NCI-H1930 (cell line): ENCODE data around the gene SULT2B1.
A peak's percentile ranks its signal among the peaks of the same experiment; 100 is the strongest.

Experiments
- DNase-seq, 2 experiments: peaks; one replicate each; lab custom pipeline; 2025; lab: John Stamatoyannopoulos, UW

The SULT2B1 gene

DNA sequence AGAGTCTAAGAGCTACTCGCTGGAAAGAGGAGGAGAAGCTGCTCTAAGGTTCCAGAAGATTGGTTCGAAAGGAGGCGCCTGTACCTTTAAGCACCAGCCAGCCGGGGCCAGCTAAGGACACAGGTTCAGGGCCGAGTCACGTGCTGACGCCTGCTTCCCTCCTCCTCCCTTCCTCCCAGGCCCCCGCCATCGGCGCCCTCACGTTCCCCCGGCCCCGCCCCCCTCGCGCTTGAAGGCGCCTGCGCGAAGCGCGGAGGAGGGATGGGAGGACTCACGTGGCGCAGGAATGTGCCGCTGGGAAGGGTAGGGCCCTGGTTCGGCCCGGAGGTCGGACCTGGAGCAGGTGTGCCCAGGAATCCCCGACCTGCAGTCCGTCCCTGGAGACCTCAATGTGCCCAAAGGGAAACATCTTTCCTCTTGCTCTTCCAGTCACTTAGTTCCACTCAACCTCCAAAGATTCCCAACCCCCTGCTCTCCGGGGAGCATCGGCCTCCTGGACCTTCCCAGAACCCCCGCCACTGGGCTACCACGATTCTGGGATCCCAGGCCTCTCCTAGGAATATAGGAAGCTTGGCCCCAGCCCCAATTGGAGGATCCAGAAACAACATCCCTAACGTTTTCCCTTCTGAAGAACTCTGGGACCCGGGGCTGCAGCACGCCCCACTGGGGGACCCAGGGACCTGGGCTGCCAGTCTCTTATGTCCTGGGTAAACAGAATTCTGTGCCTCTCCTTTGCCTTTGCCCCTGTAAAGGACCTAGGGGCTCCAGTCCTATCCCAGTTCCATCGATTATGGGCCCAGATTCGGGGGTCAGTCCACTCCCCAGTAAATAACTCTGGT is 82.7 kb downstream of the SULT2B1 start:
- peak; percentile 95 to 98 for DNase-seq

- peak; percentile 78 to 85 for DNase-seq
These were observed 83.4 kb downstream of the SULT2B1 start for GRCh38 chr19:48635263-48635965.

DNA sequence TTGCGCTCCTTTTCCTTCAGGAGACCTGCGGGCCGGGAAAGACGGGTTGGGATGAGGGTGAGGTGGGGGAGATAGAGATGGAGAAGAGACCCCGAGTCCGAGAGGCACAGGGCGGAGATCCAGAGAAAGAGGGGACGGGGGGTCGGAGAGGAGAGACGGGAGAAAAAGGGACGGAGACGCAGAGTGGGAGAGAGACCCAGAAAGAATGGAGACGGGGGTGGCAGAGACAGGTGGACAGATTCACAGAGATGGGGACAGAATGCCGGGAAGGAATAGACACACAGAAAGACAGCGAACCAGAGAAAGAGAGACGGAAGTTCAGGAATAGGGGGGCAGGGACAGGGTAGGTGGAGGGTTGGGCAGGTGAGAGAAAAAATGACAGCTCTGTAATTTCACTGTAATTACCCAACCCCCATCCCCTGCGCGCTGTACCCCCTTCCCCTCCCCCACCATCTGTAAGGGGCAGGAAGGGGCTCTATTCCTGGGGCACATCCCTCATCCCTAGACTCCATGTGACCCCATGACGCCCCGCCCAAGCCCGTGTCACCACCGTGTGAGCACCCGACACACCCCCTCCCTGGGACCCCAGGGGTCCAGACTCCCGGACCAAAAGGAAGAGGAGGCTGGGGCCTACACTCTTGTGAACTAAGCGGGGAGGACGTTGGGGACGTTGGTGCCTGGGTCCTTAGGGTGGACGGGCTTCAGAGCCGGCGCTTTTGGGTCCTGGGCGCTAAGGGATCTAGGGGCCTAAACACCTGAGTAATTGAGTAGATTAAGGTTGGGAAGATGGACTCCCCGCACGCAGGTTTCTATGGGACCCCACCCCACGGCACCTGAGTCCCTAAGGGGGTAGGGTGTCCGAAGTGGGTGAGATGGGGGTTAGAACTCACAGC is 84.2 kb downstream of the SULT2B1 start:
- no peak for DNase-seq

DNA sequence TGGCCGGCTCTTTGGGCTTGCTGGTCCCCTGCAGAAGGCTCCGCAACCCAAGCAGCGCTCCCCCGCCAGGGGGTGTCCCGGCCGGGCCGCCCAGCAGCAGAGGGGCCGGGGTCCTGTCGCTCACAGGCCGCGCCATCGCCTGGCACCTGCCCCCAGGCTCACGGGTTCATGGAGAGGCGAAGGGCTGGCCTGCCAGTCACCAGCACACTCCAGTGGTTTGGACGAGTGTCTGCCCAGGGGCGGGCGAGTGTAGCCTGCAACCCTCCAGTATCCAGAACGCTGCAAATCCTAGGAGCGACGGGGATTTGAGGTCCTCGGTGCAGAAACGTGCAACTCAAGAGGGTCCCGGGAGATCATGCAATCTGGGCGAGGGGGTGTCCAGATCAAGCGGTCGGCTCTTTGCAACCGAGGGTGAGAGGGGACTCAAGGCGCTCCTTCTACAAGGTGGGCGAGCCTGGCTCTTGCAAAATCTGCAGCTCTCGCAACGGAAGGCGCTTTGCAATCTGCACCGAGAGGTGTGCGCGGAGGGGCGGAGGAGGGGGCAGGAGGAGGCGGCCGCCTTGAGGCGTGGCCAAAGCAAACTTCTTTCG is 85.0 kb downstream of the SULT2B1 start, which contains the start of gene DBP:
DBP (minus strand) TSS at position 521 of the 590 bp plus-strand sequence; CDS start at position 136, 385 bp downstream.
- DNase-seq, result peak in 1 of 2 experiments; percentile 77

- peak; percentile 99 to 100 for DNase-seq
These were observed 85.5 kb downstream of the SULT2B1 start for GRCh38 chr19:48637449-48637947.

GRCh38 chr19:48637948-48638830 is 86.2 kb downstream of the SULT2B1 start:
- peak; percentile 87 to 91 for DNase-seq

- DNase-seq, result no peak
These were observed 86.9 kb downstream of the SULT2B1 start for GRCh38 chr19:48638831-48639381.

GRCh38 chr19:48639483-48640375 is 87.8 kb downstream of the SULT2B1 start:
- no peak for DNase-seq

DNA sequence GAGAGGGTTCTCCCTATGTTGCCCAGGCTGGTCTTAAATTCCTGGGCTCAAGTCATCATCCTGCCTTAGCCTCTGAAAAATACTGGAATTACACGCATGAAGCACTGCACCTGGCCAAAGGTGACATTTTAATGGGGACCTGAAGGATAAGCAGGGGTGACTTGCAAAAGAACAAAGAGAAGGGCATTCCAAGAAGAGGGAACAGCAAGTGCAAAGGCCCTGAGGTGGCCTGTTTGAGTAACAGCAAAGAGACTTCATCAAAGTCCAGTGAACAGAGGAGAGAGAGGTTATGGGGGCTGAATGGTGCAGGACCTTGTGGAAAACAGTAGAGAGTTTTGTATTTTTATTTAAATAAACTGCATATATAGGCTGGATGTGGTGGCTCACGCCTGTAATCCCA is 89.9 kb downstream of the SULT2B1 start:
- no peak for DNase-seq

DNA sequence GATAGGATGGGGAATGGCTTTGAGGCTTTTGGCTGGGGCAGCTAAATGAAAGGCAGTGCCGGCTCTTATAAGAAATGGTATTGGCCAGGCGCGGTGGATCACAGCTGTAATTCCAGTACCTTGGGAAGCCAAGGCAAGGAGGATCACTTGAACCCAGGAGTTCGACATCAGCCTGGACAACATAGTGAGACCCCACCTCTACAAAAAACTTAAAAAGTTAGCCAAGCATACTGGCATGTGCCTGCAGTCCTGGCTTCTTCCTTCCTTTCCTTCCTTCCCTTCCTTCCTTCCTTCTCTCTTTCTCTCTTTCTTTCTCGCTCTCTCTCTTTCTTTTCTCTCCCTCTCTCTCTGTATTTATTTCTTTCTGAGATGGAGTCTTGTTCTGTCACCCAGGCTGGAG is 90.9 kb downstream of the SULT2B1 start:
- no peak for DNase-seq

DNA sequence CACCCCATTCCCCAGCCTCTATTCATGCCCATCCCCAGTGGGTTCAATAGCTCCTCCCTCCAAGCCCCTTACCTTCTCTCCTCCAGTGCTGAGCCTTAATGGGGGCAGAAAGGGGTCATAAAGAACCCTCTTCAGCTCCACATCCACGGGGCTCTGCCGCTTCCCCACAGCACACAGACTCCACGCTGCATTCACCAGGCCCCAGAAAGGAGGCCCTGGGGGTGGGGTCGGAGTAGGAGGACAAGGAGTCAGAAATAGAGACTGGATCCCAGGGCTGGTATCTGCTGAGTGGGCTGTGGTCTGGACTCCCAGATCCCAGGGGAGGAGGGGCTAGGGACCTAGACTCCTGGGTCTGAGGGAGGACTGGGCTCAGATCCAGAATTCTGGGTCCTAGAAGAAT is 92.4 kb downstream of the SULT2B1 start:
- DNase-seq, result no peak

- peak; percentile 78 to 79 for DNase-seq
These were observed 93.1 kb downstream of the SULT2B1 start for GRCh38 chr19:48644839-48645619.

- DNase-seq, result no peak
These were observed 93.6 kb downstream of the SULT2B1 start for GRCh38 chr19:48645620-48646000.

DNA sequence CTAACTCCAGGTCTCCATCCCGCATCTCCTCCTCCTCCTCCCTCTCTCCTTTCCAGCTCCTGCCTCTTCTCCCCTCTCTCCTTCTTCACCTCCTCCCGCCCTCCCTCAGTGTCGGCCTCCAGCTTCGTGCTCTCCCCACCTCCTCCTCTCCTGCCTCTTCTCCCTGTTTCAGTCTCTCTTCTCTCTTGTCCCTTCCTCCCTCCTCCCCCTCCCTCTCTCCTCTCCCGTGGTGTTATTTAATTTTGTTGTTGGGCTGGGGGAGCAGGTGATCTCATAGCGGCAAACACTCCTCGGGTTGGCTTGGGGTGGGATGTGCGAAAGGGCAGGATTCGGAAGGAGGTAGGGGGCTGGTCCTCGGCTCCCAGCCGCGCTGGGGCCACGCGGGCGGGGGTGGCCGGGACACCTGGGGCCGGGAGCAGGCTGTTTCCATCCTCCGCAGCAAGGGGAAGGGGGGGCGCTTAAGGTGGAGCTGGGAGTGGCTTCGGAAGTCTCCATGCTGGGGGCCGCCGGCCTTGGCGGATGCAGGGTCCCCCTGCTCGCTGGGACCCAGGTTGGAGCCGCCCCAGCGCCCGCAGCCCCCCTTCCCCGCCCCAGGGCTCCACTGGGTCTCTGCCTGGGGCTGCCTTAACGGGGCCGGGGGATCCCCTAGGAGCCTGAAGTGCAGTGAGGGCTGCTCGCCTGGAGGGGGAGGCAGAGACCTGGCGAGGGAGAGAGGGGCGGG is 94.2 kb downstream of the SULT2B1 start, which contains the start of gene CA11:
CA11 (minus strand) TSS at position 187 of the 721 bp plus-strand sequence. CDS start 555 bp downstream, outside the sequence.
- DNase-seq, result peak; percentile 90 to 91

GRCh38 chr19:48646722-48647216 is 94.8 kb downstream of the SULT2B1 start:
- no peak for DNase-seq

- DNase-seq, result no peak
These were observed 96.2 kb downstream of the SULT2B1 start for GRCh38 chr19:48648134-48648533.
